GM12878 (cell line): ENCODE results near the gene CACNA2D4. TPM values are rescaled to one million over a fixed set of nuclear protein-coding genes. Genes with fewer than 3 reads are reported as not detected.

Source experiments
- BCL11A ChIP-seq: IDR thresholded peaks from 2 replicates; pipeline ENCODE4 v1.6.1; 2011; ENCODE audit warnings: low read depth, low read length
- CHD4 ChIP-seq: fragments of 200-600 bp; sonication (generic); IDR thresholded peaks from 2 replicates; pipeline ENCODE4 v1.6.1; 2016; ENCODE audit warnings: mild to moderate bottlenecking
- HDAC6 ChIP-seq: fragments of 200-600 bp; sonication (generic); IDR thresholded peaks from one replicate; pipeline ENCODE4 v1.8.0; 2017; ENCODE audit warnings: antibody characterized with exemption; ENCODE audit not compliant: unreplicated experiment
- IKZF1 ChIP-seq: fragments of 450-650 bp; conservative IDR thresholded peaks from 2 replicates; pipeline ENCODE4 v1.6.1; 2017; ENCODE audit warnings: antibody characterized with exemption, mild to moderate bottlenecking
- IKZF2 ChIP-seq, 2 experiments: fragments of 450-650 bp; IDR thresholded peaks; 2 replicates each; pipeline ENCODE4 v1.6.1; 2017; ENCODE audit warnings: mild to moderate bottlenecking in 2 of 2, moderate library complexity in 2 of 2
- IRF5 ChIP-seq: fragments of 450-650 bp; IDR thresholded peaks from 2 replicates; pipeline ENCODE4 v1.6.1; 2017; ENCODE audit warnings: borderline replicate concordance
- KDM1A ChIP-seq: fragments of 200-600 bp; sonication (generic); IDR thresholded peaks from 2 replicates; pipeline ENCODE4 v1.6.1; 2016; ENCODE audit warnings: borderline replicate concordance
- PBX3 ChIP-seq: IDR thresholded peaks from 2 replicates; pipeline ENCODE4 v1.6.1; 2011; ENCODE audit warnings: mild to moderate bottlenecking, low read depth, low read length, moderate library complexity; ENCODE audit not compliant: insufficient replicate concordance
- POLR2A ChIP-seq: IDR thresholded peaks from 2 replicates; pipeline ENCODE4 v1.6.1; 2011; ENCODE audit warnings: low read depth, mild to moderate bottlenecking, low read length
- RBBP5 ChIP-seq: fragments of 200-600 bp; sonication (generic); conservative IDR thresholded peaks from 2 replicates; pipeline ENCODE4 v1.6.1; 2016
- SP1 ChIP-seq: IDR thresholded peaks from one replicate; pipeline ENCODE4 v1.6.1; 2011; ENCODE audit warnings: low read depth, low read length
- ZZZ3 ChIP-seq: IDR thresholded peaks from 2 replicates; pipeline ENCODE4 v1.6.1; 2011; ENCODE audit warnings: low read depth; ENCODE audit not compliant: control insufficient read depth, insufficient read length
- polyA plus RNA-seq, 11 experiments: library from polyadenylated mRNA; depleted of rRNA in 4 of 11; unstranded in 6 of 11; stranded (reverse) in 5 of 11; fragments of >200 nt; fragmentation: Nextera tagmentation in 4 of 11; fragmentation: Illumina TruSeq in 1 of 11; extraction: Ambion mirVana in 4 of 11; extraction: Trizol in 1 of 11; gene quantifications; 1 replicate in 1 of 11; 2 replicates in 10 of 11; pipeline versions ENCODE4 v1.2.1 to v1.2.3, GENCODE V29; 2011 to 2016; ENCODE audit warnings: inconsistent platforms in 2 of 11, missing spikeins in 2 of 11, low read depth in 1 of 11
- total RNA-seq, 4 experiments: library from RNA; depleted of rRNA in 3 of 4; stranded (reverse); fragments of >200 nt in 3 of 4; fragmentation: Illumina TruSeq in 1 of 4; extraction: Trizol in 1 of 4; gene quantifications; 2 replicates each; pipeline versions ENCODE4 v1.2.1 to v1.2.3, GENCODE V29; 2013 to 2021

Gene CACNA2D4
- total and polyA plus RNA-seq, 10 of the 15 experiments (the other 5 are each of a cell fraction or from before 2014, with no cell fraction given) = 0.03 to 1.0 (median 0.65) TPM

- TF ChIP-seq KDM1A (no peak), HDAC6 (no peak), RBBP5 (no peak), IRF5 (no peak), IKZF1 (no peak), PBX3 (no peak), POLR2A (no peak), ZZZ3 (no peak), BCL11A (no peak), IKZF2 (IDR thresholded peaks at IDR 0.05) (no peak), CHD4 (no peak), SP1 (no peak)
Measured at GRCh38 chr12:1828856-1829255, 89.6 kb downstream of the CACNA2D4 start (continued).
